Gastroesophageal sphincter (tissue), 3 donors: Measurements from ENCODE around the gene NTF4.

Experiments
- CTCF ChIP-seq, 4 experiments: fragments of 200-600 bp in 2 of 4; fragments of 450-650 bp in 2 of 4; sonication (generic) in 1 of 4; IDR thresholded peaks; one replicate each; pipeline ENCODE4 v1.5.1; 2017 to 2019; ENCODE audit warnings: antibody characterized with exemption in 4 of 4, mild to moderate bottlenecking in 2 of 4, moderate library complexity in 2 of 4
- EP300 ChIP-seq: sonication (generic); formaldehyde crosslinking; IDR thresholded peaks from one replicate; pipeline ENCODE4 v1.6.1; 2017; ENCODE audit warnings: antibody characterized with exemption, mild to moderate bottlenecking
- POLR2A ChIP-seq, 2 donors: fragments of 450-650 bp; IDR thresholded peaks; one replicate each; pipeline ENCODE4 v1.6.1; 2017; ENCODE audit warnings: antibody characterized with exemption in 2 of 2, mild to moderate bottlenecking in 2 of 2, moderate library complexity in 1 of 2
- POLR2AphosphoS5 ChIP-seq: sonication (generic); formaldehyde crosslinking; IDR thresholded peaks from one replicate; pipeline ENCODE4 v1.6.1; 2017; ENCODE audit warnings: antibody characterized with exemption

DNA sequence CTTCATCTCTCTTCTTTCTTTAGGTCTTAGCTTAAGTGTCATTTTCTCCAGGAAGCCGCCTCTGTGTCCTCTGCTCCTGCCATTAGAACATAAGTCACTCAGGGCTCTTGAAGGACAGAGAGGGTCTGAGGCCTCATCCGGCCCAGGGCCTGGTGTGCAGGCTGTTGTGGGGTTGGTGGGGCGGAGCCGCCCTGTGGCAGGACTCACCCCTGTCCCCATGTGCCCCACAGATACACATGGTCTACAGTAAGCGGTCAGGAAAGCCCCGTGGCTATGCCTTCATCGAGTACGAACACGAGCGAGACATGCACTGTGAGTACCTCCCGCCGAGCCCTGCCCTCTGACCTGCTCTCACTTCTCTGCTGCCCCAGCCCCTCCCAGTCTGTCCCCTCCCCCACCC, 36.5 kb upstream of the NTF4 start:
- TF ChIP-seq CTCF (IDR thresholded peaks at IDR 0.05) (no peak), POLR2A (IDR thresholded peaks at IDR 0.05) (no peak), POLR2AphosphoS5 (no peak), EP300 (no peak)
